Pons (tissue), 1 donor: ENCODE data around the gene MED13L.

Experiments used
- DNase-seq: peaks from one replicate; pipeline ENCODE4 v3.0.0-alpha.2; 2016; ENCODE audit warnings: low spot score

MED13L gene

GRCh38 chr12:116210762-116211161, 66.7 kb downstream of the MED13L start:
- DNase-seq = no peak

GRCh38 chr12:116210131-116210530, 67.4 kb downstream of the MED13L start:
- no peak for DNase-seq

GRCh38 chr12:116209503-116209902, 68.0 kb downstream of the MED13L start:
- no peak for DNase-seq

GRCh38 chr12:116207274-116207673, 70.2 kb downstream of the MED13L start:
- DNase-seq = no peak

- DNase-seq = no peak
These were observed 70.7 kb downstream of the MED13L start for GRCh38 chr12:116206828-116207227.

- DNase-seq = no peak
These were observed 72.7 kb downstream of the MED13L start for GRCh38 chr12:116204785-116205184.

- DNase-seq = no peak
These were observed 73.3 kb downstream of the MED13L start for GRCh38 chr12:116204169-116204568.

- DNase-seq = no peak
These were observed 74.6 kb downstream of the MED13L start for GRCh38 chr12:116202940-116203339.

- DNase-seq = no peak
These were observed 75.1 kb downstream of the MED13L start for GRCh38 chr12:116202433-116202832.

GRCh38 chr12:116201908-116202307, 75.6 kb downstream of the MED13L start:
- DNase-seq = peak; percentile 34

- DNase-seq = no peak
These were observed 76.1 kb downstream of the MED13L start for GRCh38 chr12:116201359-116201758.

GRCh38 chr12:116200812-116201211, 76.7 kb downstream of the MED13L start:
- no peak for DNase-seq

GRCh38 chr12:116199160-116199706, 78.3 kb downstream of the MED13L start:
- no peak for DNase-seq

- no peak for DNase-seq
These were observed 80.5 kb downstream of the MED13L start for GRCh38 chr12:116196752-116197718.

- no peak for DNase-seq
These were observed 81.3 kb downstream of the MED13L start for GRCh38 chr12:116196226-116196625.

GRCh38 chr12:116194935-116195431, 82.5 kb downstream of the MED13L start:
- DNase-seq = no peak

- DNase-seq = no peak
These were observed 87.8 kb downstream of the MED13L start for GRCh38 chr12:116189692-116190091.

- DNase-seq = no peak
These were observed 88.9 kb downstream of the MED13L start for GRCh38 chr12:116188581-116188980.

- DNase-seq = no peak
These were observed 90.4 kb downstream of the MED13L start for GRCh38 chr12:116187151-116187511.

GRCh38 chr12:116186482-116187150, 90.9 kb downstream of the MED13L start:
- no peak for DNase-seq

GRCh38 chr12:116184763-116185162, 92.7 kb downstream of the MED13L start:
- no peak for DNase-seq

GRCh38 chr12:116183741-116184141, 93.8 kb downstream of the MED13L start:
- DNase-seq = peak; percentile 30
